ENCODE data around the gene CUEDC2. TPM values are rescaled to one million over a fixed set of nuclear protein-coding genes. Genes with fewer than 3 reads are reported as not detected.

The CUEDC2 gene
- total RNA-seq, 2 experiments from 2014 or later = 71.7 to 77.6 TPM

DNA sequence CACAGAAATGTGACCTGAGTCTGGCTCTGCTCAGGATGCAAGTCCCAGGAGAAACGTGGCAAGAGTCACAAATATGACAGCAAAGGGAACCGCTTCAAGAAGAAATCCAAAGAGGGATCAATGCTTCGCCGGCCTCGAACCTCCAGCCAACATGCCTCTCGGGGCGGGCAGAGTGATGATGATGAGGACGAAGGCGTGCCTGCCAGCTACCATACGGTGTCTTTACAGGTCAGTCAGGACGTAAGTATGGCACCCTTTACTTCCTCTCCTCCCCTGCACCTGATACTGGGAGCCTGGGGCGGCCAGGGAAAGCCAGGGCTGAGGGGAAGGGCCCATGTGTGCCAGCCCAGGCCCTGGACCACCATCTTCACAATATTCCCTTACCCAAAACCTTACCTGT lies 55.5 kb downstream of the CUEDC2 start:
- no peak for ATAC-seq
- no peaks in the 10 kb centered on the region for H3K27me3 Mint-ChIP-seq (ENCODE audit: low read depth)
- ChIA-PET POLR2A (no interaction called here), CTCF (no interaction called here)
- no peak for DNase-seq
- H3K4me3 Mint-ChIP-seq = no peak overlapping the region
- peaks cover 58% of the 10 kb centered on the region for H3K36me3 Mint-ChIP-seq (ENCODE audit: low read depth)
- no peak overlapping the region for H3K27ac Mint-ChIP-seq
- H3K9me3 Mint-ChIP-seq (ENCODE audit: insufficient read depth) = no peaks in the 10 kb centered on the region
- H3K4me1 Mint-ChIP-seq (ENCODE audit: low read depth) = no peaks in the 10 kb centered on the region

- no peak overlapping the region for H3K27ac Mint-ChIP-seq
- no peak for DNase-seq
- no peaks in the 10 kb centered on the region for H3K9me3 Mint-ChIP-seq (ENCODE audit: insufficient read depth)
- H3K27me3 Mint-ChIP-seq (ENCODE audit: low read depth) = no peaks in the 10 kb centered on the region
- no peaks in the 10 kb centered on the region for H3K4me1 Mint-ChIP-seq (ENCODE audit: low read depth)
- H3K4me3 Mint-ChIP-seq = no peak overlapping the region
- ATAC-seq = no peak
- POLR2A ChIA-PET = interaction anchor here (0.8 to 1.3 kb wide), 2 partner anchors 12 to 18 kb away, joined by 3 to 4 read pairs; no protein-coding TSS in a partner anchor
- H3K36me3 Mint-ChIP-seq (ENCODE audit: low read depth) = peaks cover 61% of the 10 kb centered on the region
- CTCF ChIA-PET = interaction anchor here (1.4 to 5.2 kb wide), 3 partner anchors 19 to 206 kb away, joined by 3 to 27 read pairs (median 5); no protein-coding TSS in a partner anchor
Measured at GRCh38 chr10:102375867-102376266, 56.5 kb downstream of the CUEDC2 start.

- H3K36me3 Mint-ChIP-seq (ENCODE audit: low read depth) = peaks cover 63% of the 10 kb centered on the region
- POLR2A ChIA-PET = interaction anchor here (1.3 kb wide), 1 partner anchor 19 kb away, joined by 3 read pairs; no protein-coding TSS in a partner anchor
- no peak overlapping the region for H3K27ac Mint-ChIP-seq
- no peak overlapping the region for H3K4me3 Mint-ChIP-seq
- ATAC-seq (peak; percentile 57), DNase-seq (no peak)
- no peaks in the 10 kb centered on the region for H3K4me1 Mint-ChIP-seq (ENCODE audit: low read depth)
- H3K9me3 Mint-ChIP-seq (ENCODE audit: insufficient read depth) = no peaks in the 10 kb centered on the region
- CTCF ChIA-PET = interaction anchor here (0.7 to 5.2 kb wide), 5 partner anchors 10 to 205 kb away, joined by 3 to 27 read pairs (median 3); no protein-coding TSS in a partner anchor
- no peaks in the 10 kb centered on the region for H3K27me3 Mint-ChIP-seq (ENCODE audit: low read depth)
Measured at GRCh38 chr10:102375250-102375649, 57.1 kb downstream of the CUEDC2 start.

Small RNA genes lying within 50 kb of the gene (microRNA-seq; reads per million reads assigned to microRNA genes)
- 30,759 reads per million, percentile 98 among the genes with 10 or more reads in this experiment for gene MIR146B

Other genes with a start within 250 kb of the CUEDC2 start
- gene ELOVL3, start 206.3 kb downstream of the CUEDC2 start, total RNA-seq = not detected
- not detected for gene PITX3, start 191.1 kb downstream of the CUEDC2 start, total RNA-seq
- 10 to 100 TPM; 39.8 to 42.9 TPM for gene GBF1, start 187.0 kb downstream of the CUEDC2 start, total RNA-seq
- gene NFKB2, start 36.9 kb downstream of the CUEDC2 start, total RNA-seq = 10 to 100 TPM; 52.7 to 56.6 TPM
- gene PSD, start 13.8 kb downstream of the CUEDC2 start, total RNA-seq = 1 to 10 TPM in 1 of 2 experiments, under 1 TPM in 1; 0.92 to 1.6 TPM
- 10 to 100 TPM; 12.7 to 13.8 TPM for gene FBXL15, start 11.7 kb downstream of the CUEDC2 start, total RNA-seq
- gene C10orf95, start 19.0 kb upstream of the CUEDC2 start, total RNA-seq = under 1 TPM in 1 of 2 experiments, not detected in 1; 0.32 TPM
- 10 to 100 TPM; 72.7 to 75.8 TPM for gene ACTR1A, start 70.1 kb upstream of the CUEDC2 start, total RNA-seq
- gene SUFU, start 71.4 kb upstream of the CUEDC2 start, total RNA-seq = 10 to 100 TPM; 10.6 to 12.0 TPM
- 10 to 100 TPM; 45.0 to 47.1 TPM for gene TRIM8, start 211.9 kb upstream of the CUEDC2 start, total RNA-seq